Skeletal muscle cell (primary cell): ENCODE measurements around the gene RCOR2.

Experiments used
- DNase-seq: peaks from one replicate; pipeline ENCODE4 v3.0.0-alpha.2; 2010; ENCODE audit warnings: low read depth
- H3K4me3 ChIP-seq: 2 replicates; pipeline ENCODE4 v1.5.1; 2011; ENCODE audit warnings: low read depth, mild to moderate bottlenecking, control low read depth, low read length, moderate library complexity

The RCOR2 gene

DNA sequence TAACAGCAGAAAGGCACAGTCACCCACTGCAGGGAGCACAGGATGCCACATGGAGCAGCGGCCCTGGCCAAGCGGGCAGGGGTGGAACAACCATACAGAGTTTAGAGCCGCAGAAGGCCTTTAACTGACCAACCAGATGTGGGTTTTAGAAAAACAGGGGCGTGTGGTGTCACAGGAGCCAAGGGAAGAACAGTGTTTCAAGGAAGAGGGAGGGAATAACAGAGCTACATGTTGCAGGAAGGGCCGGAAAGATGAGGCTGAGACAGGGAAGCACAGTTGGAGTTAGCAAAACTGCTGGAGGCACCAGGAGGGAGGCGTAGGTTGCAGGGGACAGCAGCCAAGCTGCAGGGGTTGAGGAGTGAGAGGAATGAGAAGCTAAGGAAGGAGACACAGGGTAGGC lies 14.1 kb upstream of the RCOR2 start:
- H3K4me3 ChIP-seq: no peak overlapping the region
- no peak for DNase-seq

DNA sequence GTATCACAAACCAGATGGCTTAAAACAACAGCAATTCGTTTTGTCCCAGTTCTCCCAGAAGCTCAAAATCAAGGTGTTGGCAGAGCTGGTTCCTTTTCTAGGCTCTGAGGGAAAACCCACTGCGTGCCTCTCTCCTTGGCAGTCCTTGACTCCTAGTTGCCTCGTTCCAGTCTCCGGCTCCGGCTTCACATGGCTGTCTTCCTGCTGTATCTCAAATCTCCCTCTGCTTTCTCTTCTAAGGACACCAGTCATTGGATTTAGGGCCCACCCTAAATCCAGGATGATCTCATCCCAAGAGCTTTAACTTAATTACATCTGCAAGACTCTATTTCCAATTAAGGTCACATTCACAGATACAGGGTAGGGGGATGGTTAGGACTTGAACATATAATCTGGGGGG lies 12.7 kb upstream of the RCOR2 start:
- H3K4me3 ChIP-seq: no peak overlapping the region
- DNase-seq: no peak

DNA sequence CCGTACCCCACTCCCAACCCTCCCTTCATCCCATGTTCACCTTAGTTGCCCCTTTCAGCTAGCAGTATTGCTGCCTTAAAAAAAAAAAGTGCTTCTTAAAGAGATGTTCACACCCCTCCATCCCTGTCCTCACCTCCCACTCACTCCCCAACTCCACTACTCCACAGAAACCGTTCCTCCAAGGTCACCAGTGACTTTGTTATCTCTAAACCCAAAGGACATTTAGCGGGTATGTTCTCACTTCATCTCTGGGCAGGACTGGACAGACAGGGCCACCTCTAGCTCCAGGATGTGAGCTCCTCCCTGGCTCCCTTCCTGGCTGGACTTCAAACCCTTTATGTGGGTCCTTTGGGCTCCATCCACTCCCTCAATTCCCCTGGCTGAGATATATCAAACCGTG lies 6.4 kb upstream of the RCOR2 start:
- no peak for DNase-seq

DNA sequence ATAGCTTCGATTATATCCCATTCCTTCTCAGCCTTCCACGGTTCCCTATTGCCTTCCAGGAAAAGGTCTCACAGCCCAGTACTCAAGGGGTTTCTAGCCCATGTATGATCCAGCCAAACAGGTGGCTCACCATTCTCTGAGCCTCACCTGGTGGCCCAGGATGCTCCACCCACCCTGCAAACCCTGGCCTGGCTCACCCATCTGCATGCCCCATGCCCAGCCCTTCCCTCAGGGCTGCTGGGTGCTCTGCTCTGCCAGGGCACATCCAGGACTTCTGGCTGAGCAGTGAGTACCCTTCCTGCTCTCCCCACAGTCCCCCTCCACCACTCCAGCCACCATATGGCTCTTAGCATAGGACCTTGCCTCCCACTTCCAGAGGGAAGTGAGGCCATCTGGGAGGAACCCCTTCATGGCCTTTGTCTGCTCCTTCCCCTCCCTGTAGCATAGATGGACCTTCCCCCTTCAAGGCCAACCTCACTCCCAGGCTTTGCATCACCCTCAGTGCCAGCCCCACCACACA lies 5.8 kb upstream of the RCOR2 start:
- no peak for DNase-seq
- H3K4me3 ChIP-seq: no peak overlapping the region

More for the DNA sequence above, 6.4 kb upstream of the RCOR2 start:
- H3K4me3 ChIP-seq: no peak overlapping the region

DNA sequence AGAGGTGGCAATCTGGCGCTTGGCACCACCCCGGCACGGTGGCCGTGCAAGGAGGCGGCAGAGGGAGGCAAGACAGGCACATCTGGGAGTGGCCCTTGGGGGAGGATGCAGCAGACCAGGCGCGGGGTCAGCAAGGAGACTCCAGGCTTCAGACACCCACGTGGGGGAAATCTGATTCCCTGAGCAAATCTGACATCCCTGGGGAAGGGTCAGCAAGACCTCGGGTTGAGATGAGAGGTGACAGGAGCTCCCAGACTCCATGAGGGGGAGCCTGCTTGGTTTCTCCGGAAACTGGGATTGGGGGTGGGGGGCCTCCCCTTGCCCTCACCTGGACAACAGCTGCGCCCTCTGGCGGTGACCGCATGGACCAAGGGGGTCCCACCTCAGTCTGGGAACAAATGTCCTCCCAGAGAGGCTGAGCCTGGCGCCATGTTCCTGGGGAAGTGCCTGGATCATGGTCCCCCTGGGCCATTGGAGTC lies 4.0 kb upstream of the RCOR2 start:
- H3K4me3 ChIP-seq: no peak overlapping the region
- DNase-seq: no peak

DNA sequence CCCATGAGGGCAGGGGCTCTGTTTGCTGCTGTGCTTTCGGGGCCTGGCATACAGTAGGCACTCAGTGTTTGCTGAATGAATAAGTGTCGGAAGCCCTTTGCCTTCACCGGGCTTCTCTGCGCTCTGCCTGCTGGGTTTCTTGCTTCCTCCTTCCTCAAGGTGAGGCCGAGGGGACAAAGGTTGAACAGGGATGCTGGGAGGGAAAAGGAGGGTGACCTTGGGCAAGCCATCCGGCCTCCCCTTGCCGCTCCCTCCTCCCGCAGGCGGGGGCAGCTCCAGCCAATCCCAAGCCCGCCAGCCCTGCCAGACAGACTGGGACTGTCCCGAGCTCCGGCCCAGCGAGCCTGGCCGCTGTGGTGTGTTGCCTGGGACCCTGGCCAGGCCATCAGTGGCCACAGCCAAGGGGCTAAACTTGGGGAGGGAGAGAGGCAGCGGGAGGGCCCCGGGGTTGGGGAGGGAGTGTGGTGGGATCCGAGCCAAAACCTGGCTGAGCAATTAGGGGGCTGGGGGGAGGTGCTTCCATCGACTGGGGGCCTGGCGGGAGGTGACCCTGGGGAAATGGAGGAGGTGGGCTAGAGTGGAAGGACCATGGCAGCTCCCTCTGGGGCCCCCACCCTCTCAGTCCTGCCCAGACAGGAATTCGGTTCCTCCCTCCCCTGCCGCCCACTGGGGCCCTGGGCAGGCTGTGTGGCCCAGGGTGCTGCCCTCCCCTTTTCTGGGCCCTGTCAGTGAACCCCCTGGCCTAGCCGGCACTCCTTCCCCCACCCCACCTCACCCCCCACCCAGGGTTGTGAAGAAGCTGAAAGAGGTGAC lies 3.4 kb upstream of the RCOR2 start:
- no peak for DNase-seq

DNA sequence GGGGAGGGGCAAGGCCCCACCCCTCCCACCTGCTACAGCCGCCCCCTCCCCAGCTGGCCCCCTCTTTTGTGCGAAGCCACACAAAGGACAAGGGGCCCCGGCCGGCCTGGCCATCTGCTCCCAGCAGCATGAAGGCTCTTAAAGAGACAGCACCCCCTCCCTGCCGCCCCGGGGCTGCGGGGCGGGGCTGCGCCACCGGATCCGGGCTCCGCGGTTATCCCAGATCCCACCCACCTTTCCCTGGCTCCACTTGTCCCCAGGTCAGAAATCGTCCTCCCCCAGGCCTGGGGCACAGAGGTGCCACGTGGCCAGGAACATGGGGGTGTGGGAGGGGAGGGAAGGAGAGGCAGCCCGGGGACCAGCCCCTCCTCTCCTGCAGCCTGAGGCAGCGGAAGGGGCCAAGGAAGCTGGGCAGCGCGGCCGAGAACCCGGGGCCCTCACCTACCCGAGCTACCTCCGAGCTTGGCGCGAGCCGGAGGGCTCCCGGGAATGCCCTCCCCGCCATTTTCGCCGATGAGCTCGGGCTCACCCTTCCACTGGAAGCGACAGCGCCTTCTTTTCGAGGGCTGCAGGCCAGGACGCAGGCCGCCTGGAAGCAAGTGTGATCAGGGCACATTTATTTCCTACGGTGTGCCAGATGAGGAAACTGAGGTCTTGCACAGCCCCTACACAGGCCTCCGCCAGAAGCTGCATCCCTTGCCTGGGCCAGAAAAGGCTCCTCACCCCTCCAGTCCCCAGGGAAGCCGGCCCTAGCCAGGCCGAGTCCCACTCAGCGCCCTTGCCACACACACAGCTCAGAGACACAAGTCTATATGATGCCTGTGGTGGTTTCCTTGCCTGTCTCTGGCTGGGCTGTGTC lies 2.5 kb upstream of the RCOR2 start:
- DNase-seq: no peak
- H3K4me3 ChIP-seq: peak overlapping the region; percentile 27

More for the DNA sequence above, 3.4 kb upstream of the RCOR2 start:
- no peak overlapping the region for H3K4me3 ChIP-seq

DNA sequence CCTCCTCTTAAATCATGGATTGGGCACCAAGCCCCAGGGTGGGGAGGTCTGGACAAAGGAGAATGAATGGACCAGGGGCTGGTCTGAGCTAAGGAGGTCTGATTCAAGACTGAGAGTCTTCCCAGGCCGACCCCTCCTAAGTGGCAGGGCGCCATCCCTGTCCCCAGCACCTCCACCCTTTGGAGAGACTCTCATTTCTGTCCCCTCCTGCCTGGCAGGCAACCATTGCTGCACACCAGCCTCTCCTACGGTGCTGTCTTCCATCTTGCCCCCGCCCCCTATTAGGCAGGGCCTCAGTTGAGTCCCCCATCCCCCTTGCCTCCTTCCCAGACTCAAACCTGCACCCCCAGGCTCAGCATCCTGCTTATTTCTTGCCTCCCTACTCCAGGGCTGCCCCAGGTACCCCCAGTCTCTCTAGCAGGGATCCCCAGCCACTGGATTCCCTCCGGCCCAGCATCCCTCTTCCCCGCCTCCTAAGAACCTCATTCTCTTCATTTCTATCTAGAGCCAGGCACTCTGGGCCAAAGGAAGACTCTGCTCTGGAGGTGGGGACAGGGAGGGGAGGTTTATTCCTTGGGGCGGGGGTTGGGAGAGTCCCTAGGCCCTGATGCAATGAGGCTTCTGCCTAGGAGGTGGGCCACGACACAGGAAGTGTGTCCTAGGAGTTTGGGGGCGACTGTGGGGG lies 1.7 kb upstream of the RCOR2 start:
- H3K4me3 ChIP-seq: no peak overlapping the region
- no peak for DNase-seq

DNA sequence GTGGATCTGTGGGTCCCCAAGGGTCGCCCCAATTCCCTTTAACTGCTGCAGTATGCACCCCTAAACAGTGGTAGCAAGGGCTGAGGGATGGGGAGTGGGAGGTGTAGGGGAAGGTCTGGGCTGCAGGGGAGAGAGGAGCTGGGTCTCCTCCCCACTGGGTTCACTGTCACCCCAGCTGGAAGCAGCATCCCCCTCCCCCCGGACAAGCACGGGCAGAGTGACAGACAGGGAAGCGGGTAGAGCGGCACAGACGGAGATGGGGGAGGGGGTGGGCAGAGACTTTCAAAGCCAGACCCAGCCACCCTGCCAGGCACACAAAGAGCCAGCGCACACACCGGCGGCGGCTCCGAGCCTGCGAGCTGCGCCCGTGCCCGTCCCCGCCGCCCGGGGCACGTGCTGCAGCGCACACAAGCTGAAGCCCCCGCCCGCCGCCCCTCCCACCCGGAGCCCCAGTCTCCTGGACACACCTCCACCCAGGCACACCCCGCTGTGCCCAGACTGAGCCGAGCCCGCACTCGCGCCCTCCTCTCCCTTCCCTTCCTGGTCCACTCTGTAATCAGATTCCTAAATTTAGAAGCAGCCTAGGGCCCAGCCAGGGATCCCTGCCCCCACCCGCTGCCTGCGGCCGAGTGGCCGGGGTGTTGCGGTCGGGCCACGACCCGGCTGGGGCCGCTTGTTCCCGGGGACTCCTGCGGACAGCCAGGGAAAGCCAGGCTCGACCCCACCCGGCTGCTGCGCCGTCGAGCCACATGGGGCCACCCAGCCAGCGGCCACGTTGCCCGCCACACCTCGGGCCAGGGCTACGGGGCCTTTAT lies 935 bp upstream of the RCOR2 start:
- no peak for DNase-seq
- H3K4me3 ChIP-seq: peak overlapping the region; percentile 71

DNA sequence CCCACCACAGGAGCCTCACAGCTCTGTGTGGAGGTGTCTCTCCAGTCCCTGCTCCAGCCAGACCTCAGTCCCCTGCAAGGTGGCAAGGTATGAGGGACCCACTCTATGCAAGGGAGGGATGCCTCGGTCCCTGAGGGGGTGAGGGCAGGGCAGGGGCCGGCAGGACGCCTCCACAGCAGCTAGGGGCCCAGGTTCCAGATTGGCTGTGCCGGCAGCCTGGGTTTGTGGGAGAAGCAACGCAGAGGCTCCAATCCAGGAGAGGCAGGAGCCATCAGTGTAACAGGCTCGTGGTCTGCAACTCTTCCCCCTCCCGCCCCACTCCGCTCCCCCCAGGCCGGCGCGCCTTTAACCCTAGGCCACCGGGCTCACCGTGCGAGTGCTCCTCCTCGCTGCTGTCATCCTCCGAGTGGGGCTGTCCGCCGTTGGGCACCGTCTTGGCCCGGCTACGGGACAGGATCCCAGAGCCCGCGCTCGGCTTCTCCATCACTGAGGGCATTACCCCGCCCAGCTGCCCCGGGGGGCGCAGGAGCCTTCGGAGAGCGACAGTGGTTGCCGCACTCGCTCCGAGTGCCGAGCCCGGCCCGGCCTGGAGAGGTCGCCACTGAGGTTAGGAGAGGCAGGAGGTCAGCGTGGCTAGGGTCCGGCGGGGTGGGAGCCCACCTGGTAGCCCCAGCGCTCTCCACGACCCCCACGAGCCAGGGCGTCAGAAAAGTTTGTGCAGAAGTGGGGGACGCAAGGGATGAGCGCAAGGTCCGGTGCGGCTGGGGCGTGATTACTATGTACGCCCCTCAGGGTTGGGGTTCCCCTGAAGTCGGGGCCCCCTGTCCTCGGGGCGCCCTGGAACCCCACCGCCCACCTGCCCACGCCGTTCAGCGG lies 765 bp downstream of the RCOR2 start:
- peak overlapping the region; percentile 71 for H3K4me3 ChIP-seq
- no peak for DNase-seq

DNA sequence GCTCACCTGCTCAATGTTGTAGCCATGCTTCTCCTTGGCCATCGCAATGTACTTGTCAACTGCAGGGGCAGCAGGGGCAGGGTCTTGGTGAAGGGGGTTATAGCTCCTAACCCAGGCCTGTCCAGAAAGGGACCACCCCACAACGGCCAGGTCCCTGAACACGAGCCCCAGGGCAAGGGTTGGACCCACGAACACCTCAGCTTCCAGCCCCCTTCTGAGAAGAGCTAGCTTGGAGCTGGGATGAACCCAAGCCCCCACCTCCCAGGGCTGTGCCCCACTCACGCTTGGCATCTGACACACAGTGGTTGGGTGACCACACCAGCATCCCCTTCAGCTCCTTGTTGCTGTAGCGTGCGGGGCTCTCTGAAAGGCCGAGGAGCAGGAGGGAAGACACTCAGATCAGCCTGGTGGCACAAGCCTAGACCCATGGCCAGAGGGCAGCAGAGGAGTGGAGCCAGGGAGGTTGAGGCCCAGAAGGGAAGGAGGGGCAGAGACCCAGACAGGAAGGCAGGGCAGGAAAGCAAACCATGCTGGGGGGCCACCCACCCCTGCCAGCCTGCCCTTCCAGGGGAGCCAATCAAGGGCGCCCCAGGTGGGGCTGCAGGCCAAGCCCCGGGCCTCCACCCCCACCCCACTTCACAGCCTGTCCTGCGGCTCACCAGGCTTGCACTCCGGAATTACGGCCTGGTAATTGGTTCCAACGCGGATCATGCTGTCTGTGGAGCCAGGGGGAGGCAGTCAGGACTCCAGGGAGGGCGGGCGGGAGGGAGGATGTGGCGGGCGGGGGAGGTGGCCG lies 1.9 kb downstream of the RCOR2 start:
- peak overlapping the region; percentile 71 for H3K4me3 ChIP-seq
- DNase-seq: no peak

DNA sequence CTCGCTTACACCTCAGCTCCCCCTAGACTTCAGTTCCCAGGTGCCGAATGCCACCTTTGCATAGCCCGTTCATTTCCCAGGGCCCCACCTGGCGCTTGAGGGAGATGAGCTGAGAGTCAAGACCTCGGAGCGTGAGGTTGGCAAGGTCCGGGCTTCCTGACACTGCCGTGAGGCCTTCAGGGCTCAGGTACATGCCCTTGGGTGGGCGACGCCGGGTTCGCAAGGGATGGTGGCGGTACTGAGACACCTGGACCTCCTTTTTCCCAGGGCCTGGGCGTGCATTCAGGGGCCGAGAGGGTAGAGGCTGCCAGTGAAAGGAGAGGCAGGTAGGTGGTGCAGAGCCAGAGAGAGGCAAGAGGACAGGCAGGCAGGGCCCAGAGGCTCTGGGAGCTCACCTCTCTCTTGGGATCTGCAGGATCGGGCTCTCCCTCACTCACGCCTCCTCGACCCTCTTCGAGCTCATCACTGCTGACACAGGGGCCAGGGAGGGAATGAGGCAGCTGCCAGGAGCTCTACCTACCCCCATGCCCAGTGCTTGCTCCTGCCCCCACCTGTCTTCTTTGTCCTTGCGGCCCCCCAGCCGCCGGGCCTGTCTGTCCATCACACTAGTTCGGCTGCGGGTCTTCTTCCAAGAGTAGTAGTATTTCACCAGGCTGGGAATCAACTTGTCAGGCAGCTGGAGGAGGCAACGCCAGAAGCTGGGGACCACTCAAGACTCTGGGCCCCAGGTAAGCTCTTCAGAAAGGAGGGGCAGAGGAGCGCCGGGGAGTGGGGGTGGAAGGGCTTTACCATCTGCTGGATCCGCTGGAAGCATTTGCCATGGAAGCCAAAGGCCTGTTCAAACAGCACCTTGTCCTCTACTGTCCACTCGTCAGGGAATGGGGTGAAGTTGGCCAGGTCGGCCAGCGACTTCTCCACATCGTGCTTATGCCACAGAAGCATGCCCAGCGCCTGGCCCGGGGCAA lies 2.8 kb downstream of the RCOR2 start:
- H3K4me3 ChIP-seq: no peak overlapping the region
- DNase-seq: no peak

DNA sequence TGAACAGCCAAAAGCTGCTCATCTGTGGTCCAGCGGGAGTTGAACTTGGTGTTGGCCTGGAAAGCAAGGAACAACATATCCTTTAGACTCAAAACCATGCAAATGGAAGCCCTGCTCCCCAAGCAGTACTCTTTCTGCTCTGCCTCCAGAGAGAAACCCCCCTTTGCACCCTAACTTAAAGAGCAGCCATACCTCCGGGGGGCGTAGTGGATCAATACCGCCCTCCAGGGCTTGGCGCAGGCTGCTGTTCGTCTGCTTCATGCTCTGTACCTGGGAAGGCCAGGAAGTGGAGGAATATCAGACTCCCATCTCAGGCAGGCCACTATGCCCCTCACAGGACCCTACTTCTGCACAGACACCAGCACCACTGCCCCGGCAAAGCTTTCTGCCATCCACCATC lies 4.3 kb downstream of the RCOR2 start:
- no peak overlapping the region for H3K4me3 ChIP-seq
- DNase-seq: no peak

DNA sequence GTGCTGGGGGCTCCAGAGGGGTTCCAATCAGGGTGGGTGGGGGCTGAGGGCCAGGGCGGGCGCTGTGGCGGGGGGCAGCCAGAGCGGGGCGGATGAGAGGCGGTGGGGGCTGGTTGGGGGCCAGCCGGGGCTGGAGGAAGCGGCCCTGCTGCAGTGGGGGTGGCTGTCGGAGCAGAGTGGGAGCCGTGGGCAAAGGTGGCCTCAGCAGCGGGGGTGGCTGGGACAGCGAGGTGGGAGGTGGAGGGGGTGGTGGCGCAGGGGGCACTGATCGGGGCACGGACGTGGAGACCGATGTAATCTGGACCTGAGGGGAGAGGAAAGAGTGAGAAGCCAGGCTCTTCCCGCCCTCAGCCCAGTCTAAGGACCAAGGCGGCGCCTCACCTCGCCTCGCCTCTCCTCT lies 5.1 kb downstream of the RCOR2 start:
- H3K4me3 ChIP-seq: no peak overlapping the region
- no peak for DNase-seq

DNA sequence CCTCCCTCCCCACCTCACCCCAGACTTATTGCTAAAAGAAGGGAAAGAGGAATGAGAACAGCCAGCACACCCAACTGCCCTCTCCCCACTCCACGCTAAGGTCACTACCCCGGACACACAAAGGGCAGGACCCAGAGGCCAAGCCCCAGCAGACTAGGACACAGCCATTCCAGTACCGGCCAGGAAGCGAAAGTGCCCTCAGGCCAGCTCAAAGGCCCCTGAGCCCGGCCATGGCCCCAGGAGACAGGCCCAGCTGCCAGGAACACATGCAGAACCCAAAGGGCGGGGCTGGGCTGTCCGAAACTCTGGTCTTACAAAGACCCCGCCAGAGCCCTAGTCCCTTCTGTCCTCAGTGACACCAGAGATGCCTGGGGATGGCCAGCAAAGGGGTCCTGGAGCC lies 5.5 kb downstream of the RCOR2 start:
- no peak overlapping the region for H3K4me3 ChIP-seq

DNA sequence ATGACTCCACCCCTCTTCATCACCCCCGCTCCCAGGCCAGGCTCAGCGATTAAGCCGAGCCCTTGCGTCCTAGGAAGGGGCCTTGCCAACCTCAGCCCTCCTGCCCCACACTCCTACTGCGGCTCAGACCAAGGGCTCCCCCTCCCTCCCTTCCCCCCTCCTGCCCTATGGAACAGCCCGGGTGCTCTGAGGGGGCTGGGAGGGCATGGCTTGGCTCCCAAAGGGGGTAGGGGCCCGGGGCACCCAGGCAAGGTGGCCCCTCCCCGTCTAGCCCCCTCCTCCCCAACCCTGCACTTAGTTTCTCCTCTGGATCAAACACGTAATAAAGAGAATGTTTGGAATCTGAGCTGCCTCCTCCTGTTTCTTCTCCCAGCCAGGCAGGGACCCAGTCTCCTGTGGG lies 6.3 kb downstream of the RCOR2 start:
- no peak for DNase-seq

More for the DNA sequence above, 5.5 kb downstream of the RCOR2 start:
- no peak for DNase-seq

More for the DNA sequence above, 6.3 kb downstream of the RCOR2 start:
- no peak overlapping the region for H3K4me3 ChIP-seq
